OCI-M2 (cell line): ENCODE data around the gene ZNF711.
"Not testable (repeated sequence)": the region's sequence is repeated elsewhere in the genome, so short reads cannot be mapped to it uniquely, and the experiment has no call there.

ENCODE experiments used
- DNase-seq: peaks from one replicate; lab custom pipeline; 2025; ENCODE audit not compliant: unreplicated experiment; lab: John Stamatoyannopoulos, UW

The ZNF711 gene

DNA sequence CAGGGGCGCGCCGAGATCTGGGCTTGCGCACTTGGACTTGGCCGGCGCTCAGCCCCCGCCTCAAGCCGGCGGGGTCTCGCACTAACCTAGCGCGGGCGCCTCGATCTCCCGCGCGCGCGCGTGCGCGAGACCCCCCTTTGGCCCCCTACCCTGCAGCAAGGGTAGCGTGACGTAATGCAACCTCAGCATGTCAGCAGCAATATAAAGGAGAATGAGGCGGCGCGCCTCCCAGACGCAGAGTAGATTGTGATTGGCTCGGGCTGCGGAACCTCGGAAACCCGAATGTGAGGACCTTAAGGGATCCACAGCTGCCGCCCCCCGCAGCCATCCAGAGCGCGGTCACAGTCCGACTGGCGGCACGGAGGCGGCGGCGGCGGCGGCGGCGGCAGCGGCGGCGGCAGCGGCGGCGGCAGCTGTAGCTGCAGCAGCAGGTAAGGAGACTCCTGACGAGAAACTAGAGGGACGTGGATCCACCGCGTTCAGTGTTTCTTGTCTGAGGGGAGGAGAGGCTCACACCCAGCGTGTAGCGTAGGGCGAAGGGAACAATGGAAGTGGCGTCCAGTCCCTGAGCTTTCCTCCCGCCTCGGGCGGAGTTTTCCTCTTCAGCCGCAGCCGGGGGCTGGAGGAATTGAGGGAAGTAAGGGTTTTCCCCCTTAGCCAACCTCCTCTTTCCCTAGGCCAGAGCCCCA lies at the start of gene ZNF711, which contains the start of gene SATL1:
Gene ZNF711 (plus strand): TSS at position 231 of the 689 bp plus-strand sequence. CDS start 3,582 bp downstream, outside the sequence.
Gene SATL1 (minus strand): TSS at position 19 of the 689 bp plus-strand sequence. CDS start 134,811 bp downstream, outside the sequence.
- no peak for DNase-seq

DNA sequence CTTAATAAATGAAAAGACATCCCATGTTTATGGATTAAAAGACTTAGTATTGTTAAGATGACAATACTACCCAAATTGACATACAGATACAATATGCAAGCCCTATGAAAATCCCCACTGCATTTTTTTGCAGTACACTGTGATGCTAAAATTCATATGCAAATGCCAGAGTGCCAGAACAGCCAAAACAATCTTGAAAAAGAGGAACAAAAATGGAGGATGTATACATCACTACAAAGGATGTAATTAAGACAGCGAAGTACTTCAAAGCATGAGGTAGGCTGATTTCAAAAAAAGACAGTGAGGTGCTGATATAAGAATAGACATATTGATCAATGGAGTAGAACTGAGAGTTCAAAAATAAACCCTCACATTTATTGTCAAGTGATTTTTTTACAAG lies 47.5 kb upstream of the ZNF711 start:
- no peak for DNase-seq

DNA sequence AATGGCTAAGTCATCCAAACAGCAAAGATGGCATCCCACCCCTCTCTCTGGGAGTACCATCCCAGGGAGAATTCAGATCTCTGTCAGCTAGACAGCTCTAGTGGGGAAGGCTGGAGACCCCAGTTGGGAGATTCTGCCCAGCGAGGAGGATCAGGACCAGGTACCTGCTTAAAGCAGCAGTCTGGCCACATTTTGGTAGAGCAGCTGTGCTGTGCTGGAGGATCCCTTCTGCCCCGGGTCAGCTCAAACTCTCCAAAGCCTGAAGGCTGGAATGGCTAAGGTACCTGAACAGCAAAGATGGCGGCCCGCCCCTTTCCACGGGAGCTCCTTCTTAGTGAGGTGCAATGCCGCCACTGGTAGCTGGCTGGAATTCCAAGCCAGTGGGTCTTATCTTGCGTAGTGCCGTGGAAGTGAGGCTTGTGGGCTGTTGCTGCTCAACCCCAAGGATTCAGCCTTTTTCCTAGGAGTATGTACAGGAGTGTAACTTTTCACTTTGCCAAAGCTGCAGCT lies 40.3 kb upstream of the ZNF711 start:
- no peak for DNase-seq

- no peak for DNase-seq
Observed at GRCh38 chrX:85213792-85214530, 29.8 kb upstream of the ZNF711 start.

GRCh38 chrX:85215946-85216345 lies 27.8 kb upstream of the ZNF711 start:
- DNase-seq = no peak

GRCh38 chrX:85221361-85221760 lies 22.4 kb upstream of the ZNF711 start:
- no peak for DNase-seq

GRCh38 chrX:85223359-85223758 lies 20.4 kb upstream of the ZNF711 start:
- no peak for DNase-seq

DNA sequence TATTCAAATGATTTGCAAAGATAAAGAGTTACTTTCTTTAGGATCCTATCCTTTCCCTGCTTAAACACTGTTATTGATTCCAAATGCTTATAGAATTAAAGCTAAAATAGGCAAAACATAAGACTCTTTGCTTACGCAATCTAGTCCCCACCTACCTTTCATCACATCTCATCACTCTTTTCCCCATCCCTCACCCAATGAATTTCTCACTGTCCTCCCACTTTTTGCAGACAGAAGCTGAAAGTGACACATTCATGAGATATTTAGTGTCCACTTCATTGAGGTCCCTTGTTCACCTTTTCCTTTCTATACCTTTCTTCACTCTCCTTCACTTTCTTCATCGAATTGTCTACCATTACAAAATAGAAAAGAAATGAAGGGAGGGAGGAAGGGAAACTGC lies 636 bp upstream of the ZNF711 start:
- DNase-seq = no peak

GRCh38 chrX:85244450-85245211 lies 840 bp downstream of the ZNF711 start:
- DNase-seq = no peak

DNA sequence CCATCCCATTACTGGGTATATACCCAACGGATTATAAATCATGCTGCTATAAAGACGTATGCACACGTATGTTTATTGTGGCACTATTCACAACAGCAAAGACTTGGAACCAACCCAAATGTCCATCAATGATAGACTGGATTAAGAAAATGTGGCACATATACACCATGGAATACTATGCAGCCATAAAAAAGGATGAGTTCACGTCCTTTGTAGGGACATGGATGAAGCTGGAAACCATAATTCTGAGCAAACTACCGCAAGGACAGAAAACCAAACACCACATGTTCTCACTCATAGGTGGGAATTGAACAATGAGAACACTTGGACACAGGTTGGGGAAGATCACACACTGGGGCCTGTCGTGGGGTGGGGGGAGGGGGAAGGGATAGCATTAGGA lies 41.5 kb downstream of the ZNF711 start:
- DNase-seq = not testable (repeated sequence)

DNA sequence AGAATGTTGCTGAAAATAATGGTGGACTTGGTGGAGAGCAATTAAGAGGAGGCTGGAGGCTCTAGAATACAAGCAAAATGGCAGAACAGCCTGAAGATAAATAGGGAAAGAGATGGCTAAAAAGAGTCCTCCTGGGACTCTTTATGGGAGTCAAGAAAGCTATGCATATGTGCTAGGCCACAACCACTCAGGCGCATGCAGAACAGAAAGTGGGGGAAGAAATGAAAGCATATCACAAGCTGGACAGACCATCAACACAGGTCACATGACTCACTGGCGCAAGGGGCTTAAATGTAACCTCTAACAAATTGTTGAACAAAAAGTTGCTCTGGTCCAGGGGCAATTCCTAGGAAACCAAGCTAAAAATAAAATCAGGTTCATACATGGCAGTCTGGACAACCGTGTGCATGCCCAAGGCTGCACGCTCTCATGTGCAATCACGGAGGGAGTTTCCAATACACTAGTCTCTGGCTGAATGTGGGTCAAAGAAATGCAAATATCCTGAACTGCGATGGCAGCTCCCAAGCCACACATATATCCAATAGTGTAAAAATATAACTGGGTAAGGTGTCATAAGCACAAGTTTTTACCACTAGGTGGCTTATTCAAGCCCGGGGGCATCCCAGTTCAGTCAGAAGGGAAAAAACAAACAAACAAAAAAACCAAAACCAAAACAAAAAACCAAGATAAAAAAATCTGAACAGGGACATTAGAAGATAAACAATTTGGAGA lies 45.4 kb downstream of the ZNF711 start:
- DNase-seq = no peak

DNA sequence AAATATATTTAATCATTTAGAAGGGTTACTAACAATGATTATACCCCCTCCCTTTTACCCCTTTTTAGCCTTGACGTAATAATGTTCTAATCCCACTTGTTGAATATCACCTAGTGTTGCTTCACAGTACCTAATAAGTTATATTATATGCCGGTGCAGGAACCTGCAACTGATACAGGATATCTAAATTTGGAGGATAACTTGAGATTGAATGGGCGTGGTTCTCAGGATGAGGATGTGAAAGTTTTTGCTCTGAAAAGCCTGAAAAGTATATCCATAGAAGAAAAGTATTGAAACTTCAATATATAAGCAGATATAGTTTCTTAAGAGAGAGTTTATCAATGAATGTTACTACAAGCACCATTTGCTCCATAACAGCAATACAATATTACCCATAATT lies 59.8 kb downstream of the ZNF711 start:
- no peak for DNase-seq

DNA sequence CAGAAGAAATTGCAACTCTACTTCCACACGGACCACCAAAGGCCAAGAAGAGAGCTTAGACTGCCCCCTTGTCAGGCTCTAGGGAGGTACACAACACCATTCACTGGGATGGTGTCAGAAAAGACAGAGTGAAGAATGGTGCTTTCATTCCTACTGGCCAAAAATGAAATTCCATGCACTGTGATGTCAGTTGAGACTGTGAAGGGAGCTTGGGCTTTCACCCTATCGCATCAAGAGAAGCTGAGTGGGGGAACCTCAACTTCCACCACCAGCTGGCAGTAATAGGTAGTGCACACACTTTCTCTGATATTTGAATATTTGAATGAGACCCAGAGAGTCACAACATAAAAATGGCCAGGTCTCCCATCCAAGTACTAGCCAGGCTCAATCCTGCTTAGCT lies 65.9 kb downstream of the ZNF711 start:
- no peak for DNase-seq

DNA sequence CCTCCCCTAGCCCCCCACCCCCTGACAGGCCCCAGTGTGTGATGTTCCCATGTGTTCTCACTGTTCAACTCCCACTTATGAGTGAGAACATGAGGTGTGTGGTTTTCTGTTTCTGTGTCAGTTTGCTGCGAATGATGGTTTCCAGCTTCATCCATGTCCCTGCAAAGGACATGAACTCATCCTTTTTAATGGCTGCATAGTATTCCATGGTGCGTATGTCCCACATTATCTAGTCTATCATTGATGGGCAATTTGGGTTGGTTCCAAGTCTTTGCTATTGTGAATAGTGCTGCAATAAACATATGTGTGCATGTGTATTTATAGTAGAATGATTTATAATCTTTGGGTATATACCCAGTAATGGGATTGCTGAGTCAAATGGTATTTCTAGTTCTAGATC lies 67.6 kb downstream of the ZNF711 start:
- DNase-seq = not testable (repeated sequence)
